ENCODE measurements around the gene REST. TPM values are rescaled to one million over a fixed set of nuclear protein-coding genes. Genes with fewer than 3 reads are reported as not detected.

REST gene
- total RNA-seq, 2 experiments from 2014 or later = 46.5 to 54.0 TPM

- Mint-ChIP-seq H3K9me3 (ENCODE audit: low read depth) (no peaks in the 10 kb centered on the region), H3K4me1 (peaks cover 5% of the 10 kb centered on the region), H3K27me3 (no peaks in the 10 kb centered on the region), H3K4me3 (no peak overlapping the region), H3K36me3 (peaks cover 55% of the 10 kb centered on the region), H3K27ac (peak overlapping the region; percentile 27)
- ATAC-seq = no peak
- DNase-seq = no peak
- CTCF ChIA-PET = interaction anchor here (0.7 kb wide), 1 partner anchor 17 kb away, joined by 3 read pairs; no protein-coding TSS in a partner anchor
Observed at GRCh38 chr4:57013543-57014120, 105.9 kb downstream of the REST start.

Other genes with a start within 250 kb of the REST start
- 100 to 1,000 TPM; 177 to 208 TPM for gene HOPX, start 226.6 kb upstream of the REST start, total RNA-seq
- gene SPINK2, start 86.2 kb upstream of the REST start, total RNA-seq = 1 to 10 TPM; 1.5 to 1.9 TPM
- gene NOA1, start 69.7 kb downstream of the REST start, total RNA-seq = 10 to 100 TPM; 23.0 to 25.8 TPM
- gene POLR2B, start 71.0 kb downstream of the REST start, total RNA-seq = 100 to 1,000 TPM; 121 to 137 TPM
- under 1 TPM in 1 of 2 experiments, not detected in 1; 0.35 TPM for gene IGFBP7, start 202.5 kb downstream of the REST start, total RNA-seq

Measured in activated CD8-positive, alpha-beta memory T cell treated with anti-CD3 and anti-CD28 coated beads, Interleukin-2, amount 10 ng/mL, durations not matched to agents 7 days and 5 days (primary cell).